H9 (cell line): ENCODE measurements around the gene CFAP77. TPM values are rescaled to one million over a fixed set of nuclear protein-coding genes. Genes with fewer than 3 reads are reported as not detected.

ENCODE experiments used
- DNase-seq: peaks from one replicate; pipeline ENCODE4 v3.0.0-alpha.2; 2017
- H2AFZ ChIP-seq: one replicate; pipeline ENCODE4 v1.6.1; 2013; ENCODE audit warnings: mild to moderate bottlenecking, low read length, control low read depth, moderate library complexity
- H2AK5ac ChIP-seq: 2 replicates; pipeline ENCODE4 v1.6.1; 2013; ENCODE audit warnings: low read length, control low read depth, mixed read lengths; ENCODE audit not compliant: insufficient read length
- H2BK120ac ChIP-seq: one replicate; pipeline ENCODE4 v1.6.1; 2013; ENCODE audit warnings: low read depth, mild to moderate bottlenecking, low read length, control low read depth, inconsistent platforms; ENCODE audit not compliant: poor library complexity, severe bottlenecking
- H2BK12ac ChIP-seq: 2 replicates; pipeline ENCODE4 v1.6.1; 2013; ENCODE audit warnings: low read length, control low read depth, mixed read lengths, low read depth; ENCODE audit not compliant: insufficient read length
- H2BK15ac ChIP-seq: 2 replicates; pipeline ENCODE4 v1.6.1; 2013; ENCODE audit warnings: low read depth, low read length, control low read depth
- H2BK20ac ChIP-seq: one replicate; pipeline ENCODE4 v1.6.1; 2013; ENCODE audit warnings: low read depth, mild to moderate bottlenecking, low read length, control low read depth, inconsistent platforms; ENCODE audit not compliant: poor library complexity, severe bottlenecking
- H2BK5ac ChIP-seq: 2 replicates; pipeline ENCODE4 v1.6.1; 2013; ENCODE audit warnings: low read length, control low read depth, mixed read lengths; ENCODE audit not compliant: insufficient read length
- H3K14ac ChIP-seq: 2 replicates; pipeline ENCODE4 v1.6.1; 2013; ENCODE audit warnings: low read length, control low read depth; ENCODE audit not compliant: insufficient read depth
- H3K18ac ChIP-seq: 2 replicates; pipeline ENCODE4 v1.6.1; 2013; ENCODE audit warnings: low read depth, mild to moderate bottlenecking, mixed read lengths, low read length, control low read depth; ENCODE audit not compliant: insufficient read length
- H3K23ac ChIP-seq: 2 replicates; pipeline ENCODE4 v1.6.1; 2013; ENCODE audit warnings: low read length, control low read depth, mixed read lengths, low read depth; ENCODE audit not compliant: insufficient read length
- H3K23me2 ChIP-seq: 2 replicates; pipeline ENCODE4 v1.6.1; 2013; ENCODE audit warnings: low read depth, mild to moderate bottlenecking, mixed read lengths, low read length, control low read depth; ENCODE audit not compliant: insufficient read length, poor library complexity, severe bottlenecking
- H3K27ac ChIP-seq: 2 replicates; pipeline ENCODE4 v1.5.1; 2013; ENCODE audit warnings: low read length, control low read depth, mixed read lengths, low read depth; ENCODE audit not compliant: insufficient read length
- H3K27me3 ChIP-seq: 2 replicates; pipeline ENCODE4 v1.6.1; 2013; ENCODE audit warnings: low read length, control low read depth, inconsistent platforms; ENCODE audit not compliant: insufficient read depth
- H3K4ac ChIP-seq: 2 replicates; pipeline ENCODE4 v1.6.1; 2013; ENCODE audit warnings: low read depth, mild to moderate bottlenecking, control low read depth, inconsistent platforms, low read length, moderate library complexity
- H3K4me1 ChIP-seq: 2 replicates; pipeline ENCODE4 v1.6.1; 2013; ENCODE audit warnings: low read length, control low read depth, inconsistent platforms; ENCODE audit not compliant: insufficient read depth
- H3K4me2 ChIP-seq: 2 replicates; pipeline ENCODE4 v1.6.1; 2013; ENCODE audit warnings: low read length, control low read depth, mixed read lengths; ENCODE audit not compliant: insufficient read length, insufficient read depth
- H3K56ac ChIP-seq: 2 replicates; pipeline ENCODE4 v1.6.1; 2013; ENCODE audit warnings: low read depth, mild to moderate bottlenecking, mixed read lengths, low read length, control low read depth; ENCODE audit not compliant: insufficient read length
- H3K79me1 ChIP-seq: 2 replicates; pipeline ENCODE4 v1.6.1; 2013; ENCODE audit warnings: low read depth, mild to moderate bottlenecking, moderate library complexity, low read length, control low read depth, inconsistent platforms; ENCODE audit not compliant: insufficient read depth, poor library complexity, severe bottlenecking
- H3K79me2 ChIP-seq: 2 replicates; pipeline ENCODE4 v1.6.1; 2013; ENCODE audit warnings: low read length, control low read depth, inconsistent platforms; ENCODE audit not compliant: insufficient read depth
- H3K9ac ChIP-seq: 2 replicates; pipeline ENCODE4 v1.6.1; 2013; ENCODE audit warnings: low read length, control low read depth, mixed read lengths; ENCODE audit not compliant: insufficient read length; ENCODE audit errors: extremely low read depth
- H3K9me3 ChIP-seq: one replicate; pipeline ENCODE4 v1.6.1; 2013; ENCODE audit warnings: low read depth, low read length, inconsistent platforms; ENCODE audit not compliant: control insufficient read depth
- H3T11ph ChIP-seq: one replicate; pipeline ENCODE4 v1.6.1; 2013; ENCODE audit warnings: mild to moderate bottlenecking, low read length, control low read depth, inconsistent platforms
- H4K20me1 ChIP-seq: one replicate; pipeline ENCODE4 v1.6.1; 2013; ENCODE audit not compliant: control insufficient read depth, insufficient read length, insufficient read depth
- H4K5ac ChIP-seq: 2 replicates; pipeline ENCODE4 v1.6.1; 2013; ENCODE audit warnings: low read depth, mild to moderate bottlenecking, mixed read lengths, low read length, control low read depth; ENCODE audit not compliant: insufficient read length
- H4K8ac ChIP-seq: replicated peaks from 2 replicates; pipeline ENCODE4 v1.6.1; 2013; ENCODE audit warnings: low read length, control low read depth, mixed read lengths, low read depth; ENCODE audit not compliant: insufficient read length
- H4K91ac ChIP-seq: 2 replicates; pipeline ENCODE4 v1.6.1; 2013; ENCODE audit warnings: low read depth, mild to moderate bottlenecking, moderate library complexity, mixed read lengths, low read length, control low read depth; ENCODE audit not compliant: insufficient read length
- H3K27ac Mint-ChIP-seq, 3 experiments: 2 replicates in 2 of 3; 3 replicates in 1 of 3; pipeline ENCODE4 v1.8.0; 2020 to 2021; ENCODE audit warnings: mixed read lengths in 3 of 3, mild to moderate bottlenecking in 1 of 3, moderate library complexity in 1 of 3
- H3K27me3 Mint-ChIP-seq: 2 replicates; pipeline ENCODE4 v1.8.0; 2021; ENCODE audit warnings: low read depth, mild to moderate bottlenecking, moderate library complexity, mixed read lengths
- H3K36me3 Mint-ChIP-seq, 3 experiments: 2 replicates in 2 of 3; 3 replicates in 1 of 3; pipeline ENCODE4 v1.8.0; 2020 to 2021; ENCODE audit warnings: low read depth in 3 of 3, mixed read lengths in 3 of 3; ENCODE audit not compliant: insufficient read depth in 1 of 3
- H3K4me1 Mint-ChIP-seq, 2 experiments: 2 replicates each; pipeline ENCODE4 v1.8.0; 2020; ENCODE audit warnings: mixed read lengths in 2 of 2
- H3K4me3 Mint-ChIP-seq, 2 experiments: 2 replicates in 1 of 2; 3 replicates in 1 of 2; pipeline ENCODE4 v1.8.0; 2020 to 2021; ENCODE audit warnings: mild to moderate bottlenecking in 2 of 2, mixed read lengths in 2 of 2, moderate library complexity in 1 of 2
- H3K9me3 Mint-ChIP-seq, 2 experiments: 2 replicates in 1 of 2; 3 replicates in 1 of 2; pipeline ENCODE4 v1.8.0; 2020; ENCODE audit warnings: mild to moderate bottlenecking in 2 of 2, mixed read lengths in 2 of 2, moderate library complexity in 1 of 2
- CTCF ChIP-seq: fragments of 200-600 bp; sonication (generic); conservative IDR thresholded peaks from 3 replicates; pipeline ENCODE4 v1.8.0; 2021; ENCODE audit warnings: antibody characterized with exemption, mild to moderate bottlenecking
- WGBS: extraction: QIAGEN DNeasy Blood & Tissue Kit; methylation state at CpG from one replicate; pipeline ENCODE4 v1.1.7; 2013; ENCODE audit warnings: missing lambda C conversion rate, low lambda C conversion rate, mixed read lengths; ENCODE audit not compliant: insufficient read length; ENCODE audit errors: extremely low coverage; 5-methylcytosine and 5-hydroxymethylcytosine counted together
- total RNA-seq: library from RNA; stranded (reverse); gene quantifications from 2 replicates; pipeline ENCODE4 v1.2.1, GENCODE V29; 2021

Gene CFAP77
- total RNA-seq, 1 experiment from 2014 or later, result 0.72 TPM

GRCh38 chr9:132547976-132548730 is 138.1 kb downstream of the CFAP77 start:
- no peak overlapping the region for H3K56ac ChIP-seq
- H2AFZ ChIP-seq, result no peak overlapping the region
- H2BK120ac ChIP-seq, result no peak overlapping the region
- no peak overlapping the region for H2AK5ac ChIP-seq
- Mint-ChIP-seq H3K9me3 (no peaks in the 10 kb centered on the region), H3K27me3 (peaks cover 5% of the 10 kb centered on the region), H3K4me1 (peaks cover 24 to 42% of the 10 kb centered on the region in 2 experiments), H3K36me3 (no peaks in the 10 kb centered on the region), H3K27ac (no peak overlapping the region), H3K4me3 (no peak overlapping the region)
- H3T11ph ChIP-seq, result no peak overlapping the region
- no peaks in the 10 kb centered on the region for H4K20me1 ChIP-seq
- H3K9ac ChIP-seq, result no peak overlapping the region
- H2BK5ac ChIP-seq, result no peak overlapping the region
- DNase-seq, result no peak
- peaks cover 8% of the 10 kb centered on the region for H3K23me2 ChIP-seq
- H4K8ac ChIP-seq, result no peak overlapping the region
- H3K4me1 ChIP-seq, result no peaks in the 10 kb centered on the region
- no peak overlapping the region for H2BK15ac ChIP-seq
- H2BK12ac ChIP-seq, result no peak overlapping the region
- no peaks in the 10 kb centered on the region for H3K79me2 ChIP-seq
- no peak overlapping the region for H2BK20ac ChIP-seq
- no peak overlapping the region for H3K23ac ChIP-seq
- no peaks in the 10 kb centered on the region for H3K27me3 ChIP-seq
- H3K18ac ChIP-seq, result no peak overlapping the region
- H3K27ac ChIP-seq, result no peak overlapping the region
- no peak overlapping the region for H4K91ac ChIP-seq
- H3K14ac ChIP-seq, result no peak overlapping the region
- H3K9me3 ChIP-seq, result no peaks in the 10 kb centered on the region
- no peak overlapping the region for H3K4ac ChIP-seq
- no CpG with 5 or more reads among the region's 21 CpGs for WGBS
- no peak overlapping the region for H4K5ac ChIP-seq
- H3K4me2 ChIP-seq, result no peak overlapping the region
- no peak for TF ChIP-seq CTCF
- no peaks in the 10 kb centered on the region for H3K79me1 ChIP-seq
